Lower lobe of right lung (tissue), 2 donors: ENCODE measurements around the gene GNB3. TPM values are rescaled to one million over a fixed set of nuclear protein-coding genes. Genes with fewer than 3 reads are reported as not detected.

ENCODE experiments used
- ATAC-seq, 2 donors: fragments of 200-7000 bp; cut with Tn5 transposase; one replicate each; pipeline ENCODE4 v1.9.1; 2020 to 2022; ENCODE audit warnings: mild to moderate bottlenecking in 2 of 2, moderate library complexity in 2 of 2
- DNase-seq: peaks from one replicate; pipeline ENCODE4 v3.0.0-alpha.2; 2020
- H3K27ac ChIP-seq: fragments of 200-600 bp; one replicate; pipeline ENCODE4 v1.8.0; 2022
- H3K27me3 ChIP-seq: fragments of 200-600 bp; one replicate; pipeline ENCODE4 v1.8.0; 2022; ENCODE audit warnings: low read depth
- H3K36me3 ChIP-seq: fragments of 200-600 bp; one replicate; pipeline ENCODE4 v1.8.0; 2022; ENCODE audit warnings: mild to moderate bottlenecking
- H3K4me1 ChIP-seq: fragments of 200-600 bp; one replicate; pipeline ENCODE4 v1.8.0; 2022
- H3K4me3 ChIP-seq: fragments of 200-600 bp; one replicate; pipeline ENCODE4 v1.8.0; 2022; ENCODE audit warnings: mild to moderate bottlenecking
- H3K9me3 ChIP-seq: fragments of 200-600 bp; one replicate; pipeline ENCODE4 v1.8.0; 2022
- CTCF ChIP-seq: fragments of 200-600 bp; IDR thresholded peaks from one replicate; pipeline ENCODE4 v1.8.0; 2022; ENCODE audit warnings: antibody characterized with exemption, mild to moderate bottlenecking
- intact Hi-C: fragments of 100-400 bp; cut with DNase I; formaldehyde crosslinking; loops from one replicate; pipeline ENCODE4 v1.11.0; 2022
- total RNA-seq: library from RNA; stranded (reverse); fragmentation: NEBNext Ultra II Directional; extraction: Animal tissue kit (Norgen Biotek cat#: 25700); gene quantifications from one replicate; pipeline ENCODE4 v1.2.1, GENCODE V29; 2021
- donor health status: DM: no; HTN: yes; CAD: no; lungs with severe emphysema.

The GNB3 gene
- total RNA-seq, 1 donor from 2014 or later: 1.0 TPM

GRCh38 chr12:6849427-6849826, 8.7 kb downstream of the GNB3 start:
- intact Hi-C loops: no loop called here
- H3K36me3 ChIP-seq: peaks cover 4% of the 10 kb centered on the region

DNA sequence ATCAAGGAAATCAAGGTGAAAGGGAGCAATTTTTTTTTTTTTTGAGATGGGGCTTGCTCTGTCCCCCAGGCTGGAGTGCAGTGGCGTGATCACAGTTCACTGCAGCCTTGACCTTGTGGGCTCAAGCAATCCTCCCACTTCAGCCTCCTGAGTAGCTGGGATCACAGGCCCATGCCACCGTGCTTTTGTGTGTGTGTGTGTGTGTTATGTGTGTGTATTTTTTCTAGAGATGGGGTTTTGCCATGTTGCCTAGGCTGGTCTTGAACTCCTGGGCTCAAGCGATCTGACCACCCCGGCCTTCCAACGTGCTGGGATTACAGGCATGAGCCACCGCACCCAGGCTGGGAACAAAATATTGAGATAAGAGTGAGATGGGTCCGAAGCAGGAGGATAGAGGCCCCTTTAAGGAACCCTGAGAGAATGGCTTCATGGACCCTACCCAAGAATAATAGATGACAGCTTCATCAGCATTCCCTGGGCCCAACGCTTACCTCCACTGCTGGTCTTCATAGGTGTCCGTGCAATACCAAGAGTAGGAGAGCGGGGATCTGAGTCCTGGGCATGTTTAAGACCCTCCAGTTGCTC, 9.3 kb downstream of the GNB3 start:
- no peak for TF ChIP-seq CTCF
- no peak for ATAC-seq
- peaks cover 12% of the 10 kb centered on the region for H3K4me1 ChIP-seq
- intact Hi-C loops: no loop called here
- no peaks in the 10 kb centered on the region for H3K9me3 ChIP-seq
- H3K4me3 ChIP-seq: no peak overlapping the region
- DNase-seq: no peak
- H3K36me3 ChIP-seq: peaks cover under 1% of the 10 kb centered on the region
- no peak overlapping the region for H3K27ac ChIP-seq
- no peaks in the 10 kb centered on the region for H3K27me3 ChIP-seq

More at GRCh38 chr12:6849427-6849826, 8.7 kb downstream of the GNB3 start:
- no peaks in the 10 kb centered on the region for H3K9me3 ChIP-seq
- no peak for ATAC-seq
- H3K4me3 ChIP-seq: no peak overlapping the region
- DNase-seq: no peak
- TF ChIP-seq CTCF: no peak
- no peaks in the 10 kb centered on the region for H3K27me3 ChIP-seq
- no peak overlapping the region for H3K27ac ChIP-seq
- peaks cover 12% of the 10 kb centered on the region for H3K4me1 ChIP-seq

GRCh38 chr12:6850796-6851152, 10.0 kb downstream of the GNB3 start:
- TF ChIP-seq CTCF: no peak
- no peak for ATAC-seq
- Histone ChIP-seq H3K9me3 (no peaks in the 10 kb centered on the region), H3K27ac (no peak overlapping the region), H3K4me1 (peaks cover 12% of the 10 kb centered on the region), H3K27me3 (no peaks in the 10 kb centered on the region), H3K4me3 (peak overlapping the region; percentile 86), H3K36me3 (peaks cover 8% of the 10 kb centered on the region)
- intact Hi-C loops: no loop called here
- DNase-seq: no peak

GRCh38 chr12:6851153-6851920, 10.6 kb downstream of the GNB3 start, which contains the start of gene CDCA3:
CDCA3 (minus strand) TSS chr12:6851286; CDS start chr12:6850952, 334 bp downstream.
- ATAC-seq: peak; percentile 89
- Histone ChIP-seq H3K4me1 (peaks cover 12% of the 10 kb centered on the region), H3K27ac (peak within 1 kb of the TSS; percentile 96), H3K27me3 (no peaks in the 10 kb centered on the region), H3K4me3 (peak within 1 kb of the TSS; percentile 86), H3K36me3 (peaks cover 13% of the 10 kb centered on the region), H3K9me3 (no peaks in the 10 kb centered on the region)
- DNase-seq: peak; percentile 96
- TF ChIP-seq CTCF: no peak
- intact Hi-C loops: no loop called here

DNA sequence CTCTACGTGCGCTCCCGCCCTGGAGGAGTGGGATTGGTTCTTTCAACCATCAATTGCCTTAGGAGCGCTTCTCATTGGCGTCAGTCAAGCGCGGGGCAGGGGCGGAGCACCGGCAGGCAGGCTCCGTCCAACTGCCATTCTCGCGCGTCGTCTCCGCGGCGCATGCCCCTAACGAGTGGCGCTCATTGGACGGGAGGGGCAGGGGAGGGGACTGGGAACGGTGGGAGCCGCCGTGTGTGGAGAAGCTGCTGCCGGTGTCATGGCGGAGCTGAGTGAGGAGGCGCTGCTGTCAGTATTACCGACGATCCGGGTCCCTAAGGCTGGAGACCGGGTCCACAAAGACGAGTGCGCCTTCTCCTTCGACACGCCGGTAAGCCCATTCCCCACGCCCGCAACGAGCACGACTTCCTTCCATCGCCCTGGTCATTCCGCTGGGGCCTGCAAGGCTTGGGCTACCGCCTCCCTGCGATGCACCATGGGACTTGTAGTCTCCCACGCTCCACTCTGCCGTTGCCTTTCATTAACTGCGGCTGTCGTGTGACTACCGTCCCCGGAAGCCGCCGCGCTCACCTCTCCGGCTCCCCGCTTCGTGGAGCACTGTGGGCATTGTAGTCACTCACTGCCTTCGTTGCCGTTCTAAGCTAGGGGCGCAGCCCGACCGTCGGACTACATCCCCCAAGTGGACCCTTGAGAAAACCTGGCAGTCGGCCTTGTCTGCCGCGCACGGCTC, 11.4 kb downstream of the GNB3 start, which contains the start of gene USP5:
USP5 (plus strand) TSS at position 230 of the 730 bp plus-strand sequence; CDS start at position 260, 30 bp downstream.
- peak; percentile 100 for DNase-seq
- Histone ChIP-seq H3K36me3 (peaks cover 21% of the 10 kb centered on the region), H3K9me3 (no peaks in the 10 kb centered on the region), H3K4me1 (peaks cover 12% of the 10 kb centered on the region), H3K27me3 (no peaks in the 10 kb centered on the region), H3K4me3 (peak within 1 kb of the TSS; percentile 86), H3K27ac (peak within 1 kb of the TSS; percentile 96)
- intact Hi-C loops: no loop called here
- no peak for TF ChIP-seq CTCF
- peak; percentile 95 to 96 for ATAC-seq
